Neural progenitor cell (in vitro differentiated cells): Measurements from ENCODE around the gene ATP8B4. TPM values are rescaled to one million over a fixed set of nuclear protein-coding genes. Genes with fewer than 3 reads are reported as not detected.

Experiments used
- DNase-seq: peaks from one replicate; pipeline ENCODE4 v3.0.0-alpha.2; 2016; ENCODE audit warnings: low spot score
- H2AFZ ChIP-seq: fragments of 200-600 bp; sonication (generic); replicated peaks from 2 replicates; pipeline ENCODE4 v1.6.1; 2016; ENCODE audit warnings: antibody characterized with exemption
- H3F3A ChIP-seq: fragments of 200-600 bp; sonication (generic); 2 replicates; pipeline ENCODE4 v1.6.1; 2016; ENCODE audit warnings: antibody characterized with exemption, low read depth
- H3K27ac ChIP-seq: fragments of 200-600 bp; sonication (generic); 2 replicates; pipeline ENCODE4 v1.5.1; 2016; ENCODE audit warnings: mild to moderate bottlenecking
- H3K27me3 ChIP-seq: fragments of 200-600 bp; sonication (generic); 2 replicates; pipeline ENCODE4 v1.6.1; 2016; ENCODE audit warnings: mild to moderate bottlenecking, moderate library complexity
- H3K36me3 ChIP-seq: fragments of 200-600 bp; sonication (generic); 2 replicates; pipeline ENCODE4 v1.5.1; 2016
- H3K4me1 ChIP-seq: fragments of 200-600 bp; sonication (generic); 2 replicates; pipeline ENCODE4 v1.6.1; 2016; ENCODE audit warnings: mixed run types
- H3K4me2 ChIP-seq: fragments of 200-600 bp; sonication (generic); 2 replicates; pipeline ENCODE4 v1.6.1; 2016
- H3K4me3 ChIP-seq: fragments of 200-600 bp; sonication (generic); 2 replicates; pipeline ENCODE4 v1.5.1; 2016
- H3K79me2 ChIP-seq: fragments of 200-600 bp; sonication (generic); 2 replicates; pipeline ENCODE4 v1.6.1; 2016; ENCODE audit warnings: low read depth
- H3K9ac ChIP-seq: fragments of 200-600 bp; sonication (generic); 2 replicates; pipeline ENCODE4 v1.6.1; 2016
- H3K9me3 ChIP-seq: fragments of 200-600 bp; sonication (generic); 2 replicates; pipeline ENCODE4 v1.5.1; 2016; ENCODE audit warnings: low read depth
- H4K20me1 ChIP-seq: fragments of 200-600 bp; sonication (generic); 2 replicates; pipeline ENCODE4 v1.6.1; 2016; ENCODE audit warnings: low read depth
- H3K27ac Mint-ChIP-seq: 3 replicates; pipeline ENCODE4 v1.8.0; 2021; ENCODE audit warnings: mixed read lengths
- H3K27me3 Mint-ChIP-seq: 2 replicates; pipeline ENCODE4 v1.8.0; 2022; ENCODE audit warnings: low read depth, mild to moderate bottlenecking, inconsistent platforms, moderate library complexity, mixed read lengths; ENCODE audit not compliant: insufficient read depth
- H3K36me3 Mint-ChIP-seq: 3 replicates; pipeline ENCODE4 v1.8.0; 2021; ENCODE audit warnings: mixed read lengths
- H3K4me1 Mint-ChIP-seq: 3 replicates; pipeline ENCODE4 v1.8.0; 2021; ENCODE audit warnings: mixed read lengths
- H3K4me3 Mint-ChIP-seq: 3 replicates; pipeline ENCODE4 v1.8.0; 2021; ENCODE audit warnings: mild to moderate bottlenecking, moderate library complexity, mixed read lengths
- H3K9me3 Mint-ChIP-seq: 3 replicates; pipeline ENCODE4 v1.8.0; 2020; ENCODE audit warnings: mixed read lengths
- CTCF ChIP-seq: fragments of 200-600 bp; sonication (generic); IDR thresholded peaks from 2 replicates; pipeline ENCODE4 v1.5.1; 2017; ENCODE audit warnings: antibody characterized with exemption, mild to moderate bottlenecking
- EZH2 ChIP-seq: fragments of 200-600 bp; sonication (generic); IDR thresholded peaks from 2 replicates; pipeline ENCODE4 v1.6.1; 2017; ENCODE audit warnings: antibody characterized with exemption, mild to moderate bottlenecking, moderate library complexity
- EZH2phosphoT487 ChIP-seq: fragments of 200-600 bp; sonication (generic); IDR thresholded peaks from 2 replicates; pipeline ENCODE4 v1.6.1; 2017; ENCODE audit warnings: antibody characterized with exemption
- total RNA-seq: library from RNA; depleted of rRNA; stranded (reverse); fragments of >200 nt; gene quantifications from 2 replicates; pipeline ENCODE4 v1.2.3, GENCODE V29; 2015; ENCODE audit warnings: low replicate concordance

The ATP8B4 gene
- total RNA-seq, 1 donor from 2014 or later, result 2.7 TPM

DNA sequence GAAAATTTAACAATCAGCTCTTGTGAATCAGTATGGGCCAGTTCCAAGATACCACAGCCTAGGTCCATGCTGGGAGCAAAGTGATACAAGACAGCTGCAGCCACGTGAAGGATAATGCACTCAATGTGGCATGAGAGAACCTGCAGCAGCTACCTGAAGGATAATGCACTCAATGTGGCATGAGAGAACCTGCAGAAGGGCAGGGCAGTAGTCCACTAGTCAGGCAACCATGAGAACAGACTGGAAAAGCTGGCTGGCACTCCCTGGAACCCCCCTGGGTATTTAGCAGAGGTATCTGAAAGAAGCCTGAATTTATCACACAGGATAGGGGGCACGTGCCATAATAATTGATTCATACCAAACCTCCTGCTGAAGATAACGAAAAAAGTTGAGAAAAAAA is 237.6 kb downstream of the ATP8B4 start:
- H3K9me3 Mint-ChIP-seq, result no peaks in the 10 kb centered on the region
- H3K27me3 ChIP-seq, result no peaks in the 10 kb centered on the region
- H3K4me1 ChIP-seq, result peaks cover 5% of the 10 kb centered on the region
- no peaks in the 10 kb centered on the region for H3K36me3 ChIP-seq
- no peak overlapping the region for H3K4me3 ChIP-seq
- no peak for DNase-seq
- no peaks in the 10 kb centered on the region for H4K20me1 ChIP-seq
- H3K9me3 ChIP-seq, result no peaks in the 10 kb centered on the region
- no peak overlapping the region for H3K4me2 ChIP-seq
- no peak overlapping the region for H2AFZ ChIP-seq
- H3F3A ChIP-seq, result no peaks in the 10 kb centered on the region
- H3K4me3 Mint-ChIP-seq, result no peak overlapping the region
- peaks cover 2% of the 10 kb centered on the region for H3K27me3 Mint-ChIP-seq
- no peaks in the 10 kb centered on the region for H3K36me3 Mint-ChIP-seq
- no peaks in the 10 kb centered on the region for H3K79me2 ChIP-seq
- H3K27ac Mint-ChIP-seq, result no peak overlapping the region
- H3K4me1 Mint-ChIP-seq, result peaks cover 4% of the 10 kb centered on the region
- TF ChIP-seq EZH2phosphoT487 (no peak), EZH2 (no peak), CTCF (no peak)
- H3K27ac ChIP-seq, result no peak overlapping the region
- no peak overlapping the region for H3K9ac ChIP-seq

DNA sequence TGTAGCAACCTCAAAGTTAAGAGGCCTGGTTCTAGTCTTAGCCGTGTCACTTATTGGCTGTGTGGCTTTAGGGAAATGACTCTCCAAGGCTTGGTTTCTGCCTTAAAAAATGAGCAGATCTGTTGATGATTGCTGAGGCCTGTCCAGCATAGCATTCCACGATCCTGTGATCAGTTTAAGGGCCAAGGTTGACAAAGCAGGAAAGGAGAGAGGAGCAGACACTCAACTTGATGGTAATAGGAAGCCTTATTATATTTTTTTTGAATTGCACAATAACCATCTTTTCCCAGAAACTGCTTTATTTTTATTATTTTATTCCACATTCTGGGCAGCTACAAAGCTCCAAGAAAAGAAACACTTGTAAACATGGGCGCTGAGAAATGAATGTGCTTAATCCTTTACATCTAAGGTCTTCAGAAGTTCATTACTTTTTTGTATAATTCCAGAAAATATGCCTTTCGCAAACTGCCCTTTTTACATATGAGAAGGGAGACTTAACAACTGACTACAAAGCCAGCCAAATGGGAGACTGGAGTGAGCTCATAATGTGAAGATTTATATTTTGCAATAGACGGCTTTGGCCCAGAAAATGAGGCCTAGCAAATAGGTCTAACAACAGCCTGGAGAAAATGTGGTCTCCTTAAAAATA is 241.0 kb downstream of the ATP8B4 start:
- Histone ChIP-seq H3K36me3 (no peaks in the 10 kb centered on the region), H3K9me3 (no peaks in the 10 kb centered on the region), H3F3A (no peaks in the 10 kb centered on the region), H3K9ac (no peak overlapping the region), H3K79me2 (no peaks in the 10 kb centered on the region), H3K4me1 (peaks cover 13% of the 10 kb centered on the region), H3K4me2 (no peak overlapping the region), H3K4me3 (no peak overlapping the region), H4K20me1 (no peaks in the 10 kb centered on the region), H3K27ac (no peak overlapping the region), H3K27me3 (no peaks in the 10 kb centered on the region), H2AFZ (no peak overlapping the region)
- no peak for DNase-seq
- Mint-ChIP-seq H3K9me3 (no peaks in the 10 kb centered on the region), H3K27me3 (no peaks in the 10 kb centered on the region), H3K4me1 (peaks cover 4% of the 10 kb centered on the region), H3K27ac (no peak overlapping the region), H3K4me3 (no peak overlapping the region), H3K36me3 (no peaks in the 10 kb centered on the region)
- TF ChIP-seq CTCF, result no peak
- no peak for TF ChIP-seq EZH2phosphoT487
- TF ChIP-seq EZH2, result no peak

DNA sequence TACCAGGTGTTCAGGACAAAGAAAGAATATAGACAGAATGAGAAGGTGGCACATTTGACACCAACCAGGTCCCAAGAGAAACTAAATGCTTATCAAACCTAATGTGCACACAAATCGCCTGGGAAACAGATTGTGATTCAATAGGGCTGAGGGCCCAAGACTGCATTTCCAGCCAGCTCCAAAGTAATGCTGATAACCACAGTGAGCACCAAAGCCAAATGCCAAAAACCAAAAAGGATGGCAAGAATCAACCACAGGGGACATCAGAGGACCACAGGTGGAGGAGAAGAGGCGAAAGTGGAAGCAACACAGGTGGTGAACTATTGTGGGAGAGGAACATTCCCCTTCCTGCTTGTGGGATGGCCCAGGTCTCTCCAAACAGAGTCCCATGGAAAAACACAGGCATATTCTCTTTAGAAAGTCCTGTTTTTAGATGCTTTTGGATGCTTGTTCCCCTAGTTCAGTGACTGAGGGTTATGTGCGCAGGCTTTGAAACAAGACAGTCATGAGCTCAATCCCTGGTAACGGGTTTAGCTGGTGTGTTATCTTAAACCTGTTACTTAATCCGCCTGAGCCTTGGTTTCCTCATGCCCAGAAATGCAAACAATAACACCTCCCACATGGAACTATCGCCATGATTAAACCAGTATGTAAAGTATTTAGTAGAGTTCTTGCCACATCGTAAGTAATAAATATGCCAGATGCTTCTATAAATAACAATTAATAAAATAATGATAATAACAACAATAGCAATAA is 241.7 kb downstream of the ATP8B4 start:
- Histone ChIP-seq H3K9me3 (no peaks in the 10 kb centered on the region), H3K4me3 (no peak overlapping the region), H3K4me1 (peaks cover 13% of the 10 kb centered on the region), H4K20me1 (no peaks in the 10 kb centered on the region), H3F3A (no peaks in the 10 kb centered on the region), H3K4me2 (no peak overlapping the region), H3K36me3 (no peaks in the 10 kb centered on the region), H2AFZ (peak overlapping the region; percentile 7), H3K27me3 (no peaks in the 10 kb centered on the region), H3K9ac (no peak overlapping the region), H3K79me2 (no peaks in the 10 kb centered on the region), H3K27ac (no peak overlapping the region)
- no peaks in the 10 kb centered on the region for H3K9me3 Mint-ChIP-seq
- no peaks in the 10 kb centered on the region for H3K36me3 Mint-ChIP-seq
- TF ChIP-seq EZH2 (no peak), CTCF (no peak), EZH2phosphoT487 (no peak)
- no peak overlapping the region for H3K4me3 Mint-ChIP-seq
- no peak overlapping the region for H3K27ac Mint-ChIP-seq
- peaks cover 4% of the 10 kb centered on the region for H3K4me1 Mint-ChIP-seq
- DNase-seq, result no peak
- H3K27me3 Mint-ChIP-seq, result no peaks in the 10 kb centered on the region
